ENCODE data around the gene MAN1B1. TPM values are rescaled to one million over a fixed set of nuclear protein-coding genes. Genes with fewer than 3 reads are reported as not detected.
A peak's percentile ranks its signal among the peaks of the same experiment; 100 is the strongest.

The MAN1B1 gene
- total RNA-seq, 1 experiment from 2014 or later = 83.1 TPM

DNA sequence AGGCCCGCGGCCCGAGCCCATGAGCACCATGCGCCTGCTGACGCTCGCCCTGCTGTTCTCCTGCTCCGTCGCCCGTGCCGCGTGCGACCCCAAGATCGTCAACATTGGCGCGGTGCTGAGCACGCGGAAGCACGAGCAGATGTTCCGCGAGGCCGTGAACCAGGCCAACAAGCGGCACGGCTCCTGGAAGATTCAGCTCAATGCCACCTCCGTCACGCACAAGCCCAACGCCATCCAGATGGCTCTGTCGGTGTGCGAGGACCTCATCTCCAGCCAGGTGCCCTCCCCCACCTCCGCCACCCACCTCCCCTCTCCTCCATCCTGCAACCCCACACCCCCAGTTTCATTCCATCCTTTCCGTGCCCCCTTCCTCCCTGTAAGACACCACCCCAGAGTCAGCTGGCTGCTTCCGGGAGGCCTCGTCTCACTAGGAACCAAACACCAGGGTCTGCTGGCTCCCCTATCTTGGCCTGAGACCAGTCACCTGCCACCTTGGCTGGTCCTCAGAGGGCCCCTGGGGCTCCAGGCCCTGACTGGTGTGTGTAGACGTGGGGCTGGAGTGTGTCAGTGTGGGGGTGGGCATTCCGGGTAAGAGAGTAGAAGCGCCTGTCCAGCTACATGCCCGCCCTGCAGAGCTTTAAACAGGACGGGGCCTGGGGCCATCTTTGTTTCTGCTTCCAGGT lies 52.8 kb downstream of the MAN1B1 start:
- H3K9me3 ChIP-seq = no peaks in the 10 kb centered on the region
- no peak overlapping the region for H3K4me3 ChIP-seq
- no peak for DNase-seq
- H3K27me3 ChIP-seq = peaks cover 25% of the 10 kb centered on the region
- H3K36me3 ChIP-seq = no peaks in the 10 kb centered on the region

DNA sequence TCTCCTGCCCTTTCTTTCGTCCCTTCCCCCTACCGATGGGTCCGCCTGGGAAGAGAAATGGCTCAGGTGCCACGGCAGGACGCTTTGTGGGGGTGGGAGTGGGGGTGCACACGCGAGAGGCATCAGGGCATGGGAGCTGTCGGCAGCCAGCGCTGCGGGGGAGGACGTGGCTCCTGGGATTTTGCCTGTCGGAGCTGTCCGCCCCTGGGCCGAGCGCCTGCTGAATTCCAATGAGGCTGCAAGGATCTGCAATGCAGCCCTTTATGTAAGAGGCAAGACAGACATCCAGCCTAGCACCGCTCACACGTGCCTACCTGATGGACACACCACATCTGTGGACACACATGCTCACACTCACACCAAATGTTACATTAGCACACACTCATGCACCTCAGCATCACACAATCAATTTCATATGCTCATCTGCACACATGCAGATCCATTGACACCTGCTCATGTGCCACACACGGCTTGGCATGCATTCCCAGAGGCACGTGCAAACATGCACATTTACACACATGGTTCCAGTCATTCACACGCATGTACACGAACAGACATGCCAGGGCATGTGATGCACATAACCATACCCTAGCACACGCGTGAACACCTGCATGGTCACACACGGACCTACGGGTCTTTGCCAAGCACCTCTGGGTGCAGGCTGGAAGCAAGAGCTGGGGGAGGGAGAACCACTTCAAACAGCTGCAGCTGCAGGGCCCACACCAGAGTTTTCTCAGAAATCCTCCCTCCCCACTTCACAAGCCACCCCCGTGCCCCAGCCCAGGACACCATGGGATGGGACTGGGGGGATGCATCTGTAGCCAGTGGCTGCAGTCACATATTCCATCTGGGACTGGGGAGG lies 53.6 kb downstream of the MAN1B1 start:
- no peak overlapping the region for H3K4me3 ChIP-seq
- no peaks in the 10 kb centered on the region for H3K36me3 ChIP-seq
- peaks cover 25% of the 10 kb centered on the region for H3K27me3 ChIP-seq
- H3K9me3 ChIP-seq = no peaks in the 10 kb centered on the region
- no peak for DNase-seq

DNA sequence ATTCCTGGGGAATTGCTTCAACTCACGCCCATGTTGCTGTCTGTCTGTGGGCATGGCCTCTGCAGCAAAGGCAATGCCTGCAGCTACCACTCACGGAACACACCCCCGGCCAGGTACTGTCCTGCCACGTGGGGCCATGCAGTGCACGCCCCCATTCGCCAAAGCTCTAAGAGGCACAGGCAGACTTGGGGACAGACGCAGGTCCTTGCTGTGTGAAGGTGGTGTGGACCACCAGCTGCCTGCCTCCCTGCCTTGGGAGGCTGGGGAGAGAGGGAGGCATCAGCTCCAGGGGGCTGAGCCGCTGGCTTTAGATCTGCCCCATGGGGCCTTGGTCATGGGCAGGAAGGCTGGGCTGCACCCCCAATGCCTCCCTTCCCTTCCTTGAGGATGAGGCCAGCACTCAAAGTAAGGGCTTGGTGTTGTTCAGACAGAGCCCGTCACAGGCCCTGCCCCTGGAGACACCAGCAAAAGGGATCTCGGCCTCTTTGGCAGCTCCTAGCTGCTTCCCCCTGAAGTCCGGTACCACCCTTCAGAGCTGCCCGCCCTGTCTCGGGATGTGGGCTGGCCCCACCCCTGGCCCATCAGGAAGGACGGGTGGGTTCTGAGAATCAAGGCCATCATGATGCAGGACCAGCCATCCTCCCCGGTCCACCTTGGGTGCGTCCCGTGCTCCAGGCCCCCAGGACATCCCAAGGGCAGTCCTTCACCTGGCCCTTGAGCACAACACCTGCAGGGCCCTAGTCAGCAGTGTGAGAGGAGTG lies 54.4 kb downstream of the MAN1B1 start:
- Histone ChIP-seq H3K4me3 (no peak overlapping the region), H3K36me3 (no peaks in the 10 kb centered on the region), H3K27me3 (peaks cover 25% of the 10 kb centered on the region), H3K9me3 (no peaks in the 10 kb centered on the region)
- no peak for DNase-seq

DNA sequence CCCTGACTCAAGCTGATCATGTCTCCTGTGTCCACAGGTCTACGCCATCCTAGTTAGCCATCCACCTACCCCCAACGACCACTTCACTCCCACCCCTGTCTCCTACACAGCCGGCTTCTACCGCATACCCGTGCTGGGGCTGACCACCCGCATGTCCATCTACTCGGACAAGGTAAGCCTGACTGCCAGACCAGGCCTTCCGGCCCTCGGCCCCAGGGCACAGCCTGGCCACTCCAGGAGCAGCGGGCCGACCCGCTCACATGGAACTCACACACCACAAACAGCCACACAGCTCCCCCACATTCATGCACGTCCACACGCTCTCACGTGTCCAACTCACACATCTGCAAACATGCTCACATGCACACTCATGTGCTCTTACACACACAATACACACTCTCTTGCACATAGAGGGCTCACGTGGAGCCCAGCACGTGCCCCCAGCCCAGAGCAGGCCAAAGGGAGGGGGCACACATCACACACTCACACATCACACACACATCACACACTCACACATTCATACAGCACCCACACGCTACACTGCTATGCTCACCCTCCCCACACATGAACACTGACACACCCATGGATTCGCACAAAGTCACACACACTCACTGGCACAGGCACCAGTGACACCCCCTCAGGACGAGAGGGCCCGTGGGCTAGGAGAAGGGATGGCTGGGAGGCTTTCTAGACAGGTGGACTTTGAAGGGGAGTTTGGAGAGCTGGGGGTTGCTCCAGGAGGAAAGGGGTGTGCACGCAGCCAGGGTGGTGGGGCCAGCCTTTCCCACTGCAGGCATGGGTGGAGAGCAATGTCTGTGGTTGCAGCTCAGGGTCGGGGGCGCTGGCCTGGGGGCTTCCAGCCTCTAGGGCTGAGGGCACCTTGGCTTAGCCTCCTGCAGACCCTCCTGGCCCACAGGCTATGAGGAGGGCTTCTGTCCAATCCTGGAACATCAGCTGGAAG lies 55.5 kb downstream of the MAN1B1 start:
- H3K36me3 ChIP-seq = no peaks in the 10 kb centered on the region
- DNase-seq = no peak
- peaks cover 25% of the 10 kb centered on the region for H3K27me3 ChIP-seq

DNA sequence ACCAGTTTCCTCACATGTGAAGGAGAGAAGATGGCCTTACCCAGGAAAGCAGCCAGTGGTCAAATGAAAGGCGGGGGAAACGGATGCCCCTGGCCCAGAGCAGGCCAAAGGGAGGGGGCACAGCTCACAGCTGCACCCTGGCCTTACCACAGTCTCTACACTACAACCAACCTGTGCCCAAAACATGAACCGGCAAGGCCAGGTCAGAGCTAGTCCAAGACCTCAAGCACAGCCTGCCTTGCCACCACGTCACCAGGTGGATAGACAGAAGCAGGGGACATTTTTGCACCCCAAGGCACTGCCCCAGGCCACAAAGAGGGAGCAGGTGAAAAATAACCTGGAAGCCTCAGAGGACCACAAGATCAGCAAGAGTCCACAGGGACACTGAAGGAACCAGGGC lies 56.7 kb downstream of the MAN1B1 start:
- no peak for DNase-seq
- Histone ChIP-seq H3K27me3 (peaks cover 18% of the 10 kb centered on the region), H3K9me3 (no peaks in the 10 kb centered on the region), H3K4me3 (no peak overlapping the region), H3K36me3 (no peaks in the 10 kb centered on the region)

More for the DNA sequence above, 55.5 kb downstream of the MAN1B1 start:
- H3K9me3 ChIP-seq = no peaks in the 10 kb centered on the region
- no peak overlapping the region for H3K4me3 ChIP-seq

DNA sequence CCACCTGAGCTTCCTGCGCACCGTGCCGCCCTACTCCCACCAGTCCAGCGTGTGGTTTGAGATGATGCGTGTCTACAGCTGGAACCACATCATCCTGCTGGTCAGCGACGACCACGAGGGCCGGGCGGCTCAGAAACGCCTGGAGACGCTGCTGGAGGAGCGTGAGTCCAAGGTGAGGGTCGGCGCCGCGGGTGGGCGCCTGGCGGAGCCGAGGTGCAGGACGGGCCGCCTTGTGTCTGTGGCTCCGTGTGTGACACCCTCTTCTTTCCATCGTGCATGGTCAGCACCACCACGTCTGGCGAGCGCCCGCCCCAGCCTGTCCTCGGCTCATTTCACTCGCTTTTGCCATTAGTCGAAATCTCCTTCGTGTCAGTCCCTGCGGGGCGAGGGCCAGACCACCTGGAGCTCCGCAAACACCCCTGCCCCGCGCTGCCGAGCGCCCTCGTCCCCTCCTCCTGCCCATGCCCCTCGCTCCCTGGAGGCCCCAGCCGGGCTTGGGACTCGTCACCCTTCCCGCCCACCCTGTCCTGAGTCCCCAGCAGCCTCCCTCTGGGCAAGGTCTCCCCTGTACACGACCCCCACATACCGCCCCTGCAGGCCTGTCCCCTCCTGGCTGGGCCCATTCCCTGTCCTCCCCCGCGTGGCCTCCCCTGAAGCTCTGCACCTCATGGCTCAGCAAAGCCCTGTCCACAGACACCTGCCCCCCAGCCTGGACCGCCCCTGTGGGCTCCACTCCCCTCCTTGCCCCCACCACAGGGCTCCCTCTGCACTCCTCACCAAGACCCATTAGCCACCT lies 59.1 kb downstream of the MAN1B1 start:
- H3K27me3 ChIP-seq = no peaks in the 10 kb centered on the region
- no peaks in the 10 kb centered on the region for H3K9me3 ChIP-seq
- H3K36me3 ChIP-seq = no peaks in the 10 kb centered on the region
- no peak for DNase-seq
- no peak overlapping the region for H3K4me3 ChIP-seq

DNA sequence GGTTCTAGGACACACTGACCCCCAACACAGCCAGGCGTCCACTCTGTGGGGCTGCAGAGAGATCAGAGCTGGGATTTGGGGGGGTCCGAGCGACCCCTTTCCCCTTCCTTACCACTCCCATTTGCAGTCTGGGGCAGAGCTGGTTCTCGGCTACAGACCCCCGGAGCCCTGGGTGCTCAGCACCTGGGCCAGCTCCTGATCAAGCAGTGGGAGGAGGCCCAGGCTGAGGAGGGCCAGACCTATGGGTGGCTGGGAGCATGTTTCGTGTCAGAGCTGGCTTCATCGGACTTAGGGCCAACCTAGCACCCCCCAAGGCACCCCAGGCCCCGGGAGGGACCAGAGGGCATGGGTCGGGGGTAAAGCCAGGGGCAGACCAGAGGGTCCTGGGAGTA lies 59.7 kb downstream of the MAN1B1 start:
- no peak overlapping the region for H3K4me3 ChIP-seq
- H3K27me3 ChIP-seq = no peaks in the 10 kb centered on the region
- H3K36me3 ChIP-seq = no peaks in the 10 kb centered on the region
- H3K9me3 ChIP-seq = no peaks in the 10 kb centered on the region
- no peak for DNase-seq

DNA sequence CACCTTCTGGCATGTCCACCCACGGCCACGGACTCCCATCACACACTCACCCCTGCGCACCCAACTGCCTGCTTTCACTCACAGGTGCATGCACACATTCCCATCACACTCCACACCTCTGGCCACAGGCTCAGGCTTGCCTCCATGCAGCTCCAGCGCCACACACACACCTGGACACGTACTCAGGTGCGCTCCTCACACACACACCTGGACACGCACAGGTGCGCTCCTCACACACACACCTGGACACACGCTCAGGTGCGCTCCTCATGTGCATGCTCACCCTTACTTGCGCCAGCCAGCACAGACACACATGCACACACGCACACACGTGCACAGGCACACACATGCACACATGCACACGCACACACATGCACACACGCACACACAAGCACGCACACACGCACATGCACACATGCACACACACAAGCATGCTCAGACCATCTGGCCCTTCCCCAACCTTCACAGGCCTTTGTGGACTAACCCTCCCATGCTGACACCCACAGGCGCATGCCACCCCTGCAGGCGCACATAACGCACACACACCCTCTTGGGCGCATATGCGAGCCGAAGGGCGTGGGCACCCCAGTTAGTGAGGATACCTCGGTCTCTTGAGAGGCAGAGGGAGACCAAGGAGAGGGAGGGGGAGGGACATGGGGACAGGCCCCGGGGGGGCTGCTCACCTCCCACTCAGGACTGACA lies 60.5 kb downstream of the MAN1B1 start:
- H3K36me3 ChIP-seq = no peaks in the 10 kb centered on the region
- no peak for DNase-seq
- no peaks in the 10 kb centered on the region for H3K27me3 ChIP-seq

DNA sequence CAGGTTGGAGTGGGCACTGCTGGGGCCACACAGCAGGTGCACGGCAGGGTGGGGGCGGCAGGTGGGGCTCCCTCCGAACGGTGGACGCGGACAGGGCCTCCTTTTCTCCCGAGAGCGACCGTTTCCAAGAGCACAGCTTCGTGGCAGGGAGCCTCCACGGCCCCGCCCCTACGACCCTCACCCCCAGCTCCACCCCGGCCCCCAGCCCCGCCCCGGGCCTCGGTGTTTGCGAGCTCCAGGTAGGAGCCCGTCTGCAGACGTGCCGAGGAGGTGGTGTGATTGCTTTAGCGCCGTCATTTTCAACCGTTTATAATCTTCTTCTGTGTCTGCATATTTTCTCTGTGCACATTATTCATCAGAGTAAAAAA lies 61.0 kb downstream of the MAN1B1 start:
- DNase-seq = no peak
- H3K9me3 ChIP-seq = no peaks in the 10 kb centered on the region
- H3K36me3 ChIP-seq = no peaks in the 10 kb centered on the region
- H3K4me3 ChIP-seq = no peak overlapping the region
- no peaks in the 10 kb centered on the region for H3K27me3 ChIP-seq

More for the DNA sequence above, 60.5 kb downstream of the MAN1B1 start:
- Histone ChIP-seq H3K9me3 (no peaks in the 10 kb centered on the region), H3K4me3 (no peak overlapping the region)

DNA sequence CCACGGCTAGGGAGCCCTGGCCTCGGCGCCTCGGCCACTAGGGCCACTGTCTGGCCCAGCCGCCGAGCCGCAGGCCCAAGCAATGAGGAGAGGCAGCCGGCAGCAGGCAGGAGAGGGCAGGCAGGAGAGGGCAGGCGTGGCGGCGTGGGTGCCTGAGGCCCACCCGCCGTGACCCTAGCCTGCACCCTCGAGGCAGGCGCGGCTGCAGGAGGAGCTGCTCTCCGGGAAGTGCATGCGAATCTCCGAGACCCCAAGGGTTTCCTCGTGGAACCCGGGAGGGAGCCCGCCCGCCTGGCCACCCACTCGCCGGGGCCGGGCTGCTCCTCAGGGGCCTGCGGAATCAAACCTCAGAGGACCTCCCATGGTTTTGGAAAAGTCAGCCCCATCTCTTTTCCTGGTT lies 61.5 kb downstream of the MAN1B1 start:
- Histone ChIP-seq H3K9me3 (no peaks in the 10 kb centered on the region), H3K4me3 (no peak overlapping the region), H3K27me3 (no peaks in the 10 kb centered on the region), H3K36me3 (no peaks in the 10 kb centered on the region)
- no peak for DNase-seq

DNA sequence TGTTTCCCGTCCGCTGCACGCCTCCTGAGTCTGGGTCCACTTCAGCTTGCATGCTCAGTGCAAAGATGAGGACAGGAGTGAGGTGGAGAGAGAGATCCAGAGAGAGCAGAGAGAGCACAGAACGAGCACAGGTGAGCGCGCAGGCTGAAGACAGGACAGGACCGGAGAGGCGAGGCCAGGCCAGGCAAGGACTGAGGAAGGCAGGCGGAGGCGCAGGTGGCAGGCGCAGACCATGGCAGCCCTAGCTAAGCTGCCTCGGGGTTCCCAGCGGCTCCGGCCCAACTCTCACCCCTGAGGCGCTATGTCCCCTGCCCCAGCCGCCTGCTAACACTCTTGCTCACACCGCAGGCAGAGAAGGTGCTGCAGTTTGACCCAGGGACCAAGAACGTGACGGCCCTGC lies 61.9 kb downstream of the MAN1B1 start:
- no peak for DNase-seq
- no peaks in the 10 kb centered on the region for H3K9me3 ChIP-seq
- no peak overlapping the region for H3K4me3 ChIP-seq
- H3K27me3 ChIP-seq = no peaks in the 10 kb centered on the region
- no peaks in the 10 kb centered on the region for H3K36me3 ChIP-seq

DNA sequence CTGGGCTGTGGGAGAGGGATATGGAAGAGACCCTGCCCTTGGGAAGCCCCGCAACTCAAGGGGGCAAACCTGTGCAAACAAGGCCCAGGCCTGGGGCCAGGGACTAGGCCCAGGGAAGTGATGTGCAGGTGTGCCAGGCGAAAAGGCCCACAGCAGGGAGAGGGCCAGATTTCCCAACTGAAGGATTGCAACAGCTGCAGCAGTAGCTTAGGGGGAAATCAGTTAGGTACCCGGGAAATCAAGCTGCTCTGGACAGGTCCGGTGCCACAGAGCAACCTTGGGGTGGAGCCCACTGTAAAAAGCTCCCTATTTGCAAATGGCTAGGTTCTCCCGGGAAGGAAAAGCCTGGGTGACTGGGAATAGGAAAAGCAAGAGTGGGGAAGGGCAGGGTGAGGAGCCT lies 62.6 kb downstream of the MAN1B1 start:
- Histone ChIP-seq H3K4me3 (no peak overlapping the region), H3K9me3 (no peaks in the 10 kb centered on the region), H3K27me3 (no peaks in the 10 kb centered on the region), H3K36me3 (no peaks in the 10 kb centered on the region)
- no peak for DNase-seq

DNA sequence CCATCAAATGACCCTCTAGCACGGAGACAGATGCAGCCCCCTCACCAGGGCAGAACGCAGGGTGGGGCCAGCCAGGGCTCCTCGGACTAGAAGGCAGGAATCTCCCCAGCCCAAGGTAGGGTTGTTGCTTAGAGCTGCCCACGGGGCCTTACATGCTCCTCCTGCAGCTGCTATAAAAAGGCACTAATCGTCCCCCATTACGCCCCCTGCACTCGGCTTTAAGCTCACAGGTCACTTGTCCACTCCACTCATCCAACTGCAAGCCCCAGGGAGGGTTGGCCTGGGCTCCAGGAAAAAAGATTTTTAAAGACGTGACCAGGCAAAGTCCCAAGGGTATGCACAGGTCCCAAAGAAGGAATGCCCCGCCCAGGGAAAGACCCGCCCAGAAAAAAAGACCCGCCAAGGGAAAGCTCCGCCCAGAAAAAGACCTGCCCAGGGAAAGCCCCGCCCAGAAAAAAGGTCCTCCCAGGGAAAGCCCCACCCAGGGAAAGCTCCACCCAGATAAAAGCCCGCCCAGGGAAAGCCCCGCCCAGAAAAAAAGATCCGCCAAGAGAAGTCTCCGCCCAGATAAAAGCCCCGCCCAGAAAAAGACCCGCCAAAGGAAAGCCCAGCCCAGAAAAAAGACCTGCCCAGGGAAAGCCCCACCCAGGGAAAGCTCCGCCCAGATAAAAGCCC lies 63.3 kb downstream of the MAN1B1 start:
- Histone ChIP-seq H3K36me3 (no peaks in the 10 kb centered on the region), H3K27me3 (no peaks in the 10 kb centered on the region), H3K9me3 (no peaks in the 10 kb centered on the region), H3K4me3 (no peak overlapping the region)
- DNase-seq = no peak

DNA sequence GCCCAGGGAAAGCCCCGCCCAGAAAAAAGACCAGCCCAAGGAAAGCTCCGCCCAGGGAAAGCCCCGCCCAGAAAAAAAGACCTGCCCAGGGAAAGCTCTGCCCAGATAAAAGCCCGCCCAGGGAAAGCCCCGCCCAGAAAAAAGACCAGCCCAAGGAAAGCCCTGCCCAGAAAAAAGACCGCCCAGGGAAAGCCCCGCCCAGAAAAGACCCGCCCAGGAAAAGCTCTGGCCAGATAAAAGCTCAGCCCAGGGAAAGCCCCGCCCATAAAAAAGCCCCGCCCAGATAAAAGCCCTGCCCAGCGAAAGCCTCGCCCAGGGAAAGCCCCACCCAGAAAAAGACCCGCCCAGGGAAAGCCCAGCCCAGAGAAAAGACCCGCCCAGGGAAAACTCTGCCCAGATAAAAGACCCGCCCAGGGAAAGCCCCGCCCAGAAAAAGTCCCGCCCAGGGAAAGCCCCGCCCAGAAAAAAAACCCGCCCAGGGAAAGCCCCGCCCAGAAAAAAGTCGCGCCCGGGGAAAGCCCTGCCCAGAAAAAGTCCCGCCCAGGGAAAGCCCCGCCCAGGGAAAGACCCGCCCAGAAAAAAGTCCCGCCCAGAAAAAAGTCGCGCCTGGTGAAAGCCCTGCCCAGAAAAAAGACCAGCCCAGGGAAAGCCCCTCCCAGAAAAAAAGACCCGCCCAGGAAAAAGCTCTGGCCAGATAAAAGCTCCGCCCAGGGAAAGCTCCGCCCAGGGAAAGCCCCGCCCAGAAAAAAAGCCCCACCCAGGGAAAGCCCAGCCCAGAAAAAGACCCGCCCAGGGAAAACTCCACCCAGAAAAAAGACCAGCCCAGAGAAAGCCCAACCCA lies 64.1 kb downstream of the MAN1B1 start:
- H3K4me3 ChIP-seq = no peak overlapping the region
- H3K27me3 ChIP-seq = no peaks in the 10 kb centered on the region
- H3K36me3 ChIP-seq = no peaks in the 10 kb centered on the region
- peak; percentile 79 for DNase-seq
- H3K9me3 ChIP-seq = no peaks in the 10 kb centered on the region
